GM20000 (cell line): ENCODE results near the gene VPS26C.

ENCODE experiments used
- DNase-seq: peaks from one replicate; pipeline ENCODE4 v3.0.0; 2012; ENCODE audit warnings: low spot score
- TF ChIP-seq, protein P1 (sequence below): IDR thresholded peaks from 2 replicates; pipeline ENCODE4 v1.5.1; 2012; ENCODE audit warnings: mild to moderate bottlenecking, control low read depth; ENCODE audit errors: extremely low read depth, missing control alignments

VPS26C gene

DNA sequence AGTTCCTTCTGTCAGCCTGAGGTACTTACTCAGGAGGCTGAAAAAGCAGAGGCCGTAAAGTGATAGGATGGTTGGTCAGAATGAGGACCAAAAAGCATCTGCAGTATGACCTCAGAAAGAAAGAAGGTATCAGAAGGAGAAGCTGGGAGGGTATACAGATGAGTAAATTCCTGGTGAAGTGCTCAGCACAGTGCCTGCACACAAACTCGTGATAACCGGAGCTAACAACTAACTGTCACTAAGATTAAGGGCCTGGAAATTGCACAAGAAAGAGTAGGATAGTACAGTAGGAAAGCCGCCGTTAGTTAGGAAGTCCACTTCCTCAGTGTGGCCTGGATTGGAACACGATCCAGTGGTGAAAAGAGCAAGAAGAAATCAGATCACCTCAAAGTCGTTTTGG lies 62.6 kb downstream of the VPS26C start:
- no peak for DNase-seq
- TF ChIP-seq, protein P1, sequence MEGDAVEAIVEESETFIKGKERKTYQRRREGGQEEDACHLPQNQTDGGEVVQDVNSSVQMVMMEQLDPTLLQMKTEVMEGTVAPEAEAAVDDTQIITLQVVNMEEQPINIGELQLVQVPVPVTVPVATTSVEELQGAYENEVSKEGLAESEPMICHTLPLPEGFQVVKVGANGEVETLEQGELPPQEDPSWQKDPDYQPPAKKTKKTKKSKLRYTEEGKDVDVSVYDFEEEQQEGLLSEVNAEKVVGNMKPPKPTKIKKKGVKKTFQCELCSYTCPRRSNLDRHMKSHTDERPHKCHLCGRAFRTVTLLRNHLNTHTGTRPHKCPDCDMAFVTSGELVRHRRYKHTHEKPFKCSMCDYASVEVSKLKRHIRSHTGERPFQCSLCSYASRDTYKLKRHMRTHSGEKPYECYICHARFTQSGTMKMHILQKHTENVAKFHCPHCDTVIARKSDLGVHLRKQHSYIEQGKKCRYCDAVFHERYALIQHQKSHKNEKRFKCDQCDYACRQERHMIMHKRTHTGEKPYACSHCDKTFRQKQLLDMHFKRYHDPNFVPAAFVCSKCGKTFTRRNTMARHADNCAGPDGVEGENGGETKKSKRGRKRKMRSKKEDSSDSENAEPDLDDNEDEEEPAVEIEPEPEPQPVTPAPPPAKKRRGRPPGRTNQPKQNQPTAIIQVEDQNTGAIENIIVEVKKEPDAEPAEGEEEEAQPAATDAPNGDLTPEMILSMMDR: no peak

DNA sequence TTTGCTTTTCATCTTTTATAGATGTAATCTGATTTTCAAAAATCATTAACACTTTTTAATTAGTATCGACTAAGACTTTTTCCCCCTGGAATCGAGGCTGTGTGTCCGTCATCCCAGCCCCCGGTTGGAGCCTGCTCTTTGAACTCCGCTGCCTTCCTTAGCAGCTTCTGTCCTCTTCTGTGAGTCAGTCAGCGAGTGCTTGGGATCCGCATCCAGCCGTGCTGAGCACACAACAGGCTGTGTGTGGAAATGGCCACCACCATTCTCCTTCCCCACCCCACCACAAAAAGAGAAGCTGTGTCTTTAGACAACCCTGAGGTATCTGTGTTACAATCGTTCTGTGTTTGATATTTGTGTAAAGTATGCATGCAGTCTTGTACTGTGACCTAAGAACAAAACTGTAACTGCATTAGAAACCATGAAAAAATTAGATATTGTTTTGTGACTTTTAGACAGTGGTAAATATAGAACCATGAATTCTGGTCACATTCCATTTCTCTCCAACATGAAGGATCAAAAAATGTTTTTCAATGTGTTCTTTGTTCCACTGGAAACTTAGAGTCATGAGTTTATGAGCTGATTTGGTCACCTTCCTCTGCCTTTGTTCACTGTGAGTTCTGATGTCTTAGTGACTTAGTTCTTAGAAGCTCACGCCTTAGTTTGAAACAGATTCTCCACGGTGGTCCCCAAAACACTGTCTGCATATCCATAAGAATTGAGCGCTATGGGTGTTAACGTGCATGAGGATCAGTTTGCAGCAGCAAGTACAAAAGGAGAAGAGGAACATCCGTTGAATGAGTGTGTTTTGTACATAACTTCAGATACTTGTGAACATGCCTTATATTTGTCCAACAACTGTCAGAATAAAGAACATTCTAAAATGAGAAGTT lies 64.7 kb downstream of the VPS26C start:
- TF ChIP-seq, protein P1: no peak
- no peak for DNase-seq

DNA sequence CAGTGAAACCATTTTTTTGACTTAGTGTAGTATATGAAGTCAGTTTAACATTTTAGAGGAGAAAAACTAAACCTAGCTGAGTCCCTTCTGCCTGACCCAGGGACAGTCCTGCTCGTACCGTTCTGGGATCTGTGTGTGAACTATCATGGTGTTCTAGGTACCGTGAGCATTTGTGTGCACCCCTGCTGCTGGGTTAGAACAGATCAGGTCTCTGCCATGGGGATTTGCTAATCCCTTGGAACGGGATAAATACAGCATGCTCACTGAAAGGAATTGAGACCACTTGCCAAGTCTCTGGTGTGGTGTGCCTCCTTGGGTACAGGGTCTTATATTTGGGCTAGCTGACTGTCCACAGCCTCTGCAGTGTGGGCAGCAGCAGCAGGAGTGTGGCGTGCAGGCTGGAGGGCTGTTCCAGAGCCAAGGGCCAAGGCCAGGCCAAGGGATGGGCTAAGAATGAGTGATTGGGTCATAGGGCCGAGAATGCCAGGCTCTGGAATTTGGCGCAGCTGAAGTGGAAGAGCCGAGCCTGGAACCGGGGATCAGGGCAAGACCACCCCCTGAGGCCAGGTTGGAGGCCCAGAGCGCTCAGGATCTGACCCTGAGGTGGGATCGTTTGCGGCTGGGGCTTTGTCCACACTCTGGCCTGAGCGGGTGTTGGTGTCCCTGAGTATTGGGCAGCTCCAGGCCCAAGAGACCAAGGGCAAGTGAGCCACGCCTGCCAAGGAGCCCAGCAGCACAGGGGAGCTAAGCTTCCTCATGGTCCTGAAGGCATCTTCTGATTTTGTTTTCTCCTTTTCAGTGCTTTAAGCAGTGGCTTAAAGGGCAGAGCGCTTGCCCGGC lies 66.3 kb downstream of the VPS26C start:
- no peak for DNase-seq
- TF ChIP-seq, protein P1: no peak

DNA sequence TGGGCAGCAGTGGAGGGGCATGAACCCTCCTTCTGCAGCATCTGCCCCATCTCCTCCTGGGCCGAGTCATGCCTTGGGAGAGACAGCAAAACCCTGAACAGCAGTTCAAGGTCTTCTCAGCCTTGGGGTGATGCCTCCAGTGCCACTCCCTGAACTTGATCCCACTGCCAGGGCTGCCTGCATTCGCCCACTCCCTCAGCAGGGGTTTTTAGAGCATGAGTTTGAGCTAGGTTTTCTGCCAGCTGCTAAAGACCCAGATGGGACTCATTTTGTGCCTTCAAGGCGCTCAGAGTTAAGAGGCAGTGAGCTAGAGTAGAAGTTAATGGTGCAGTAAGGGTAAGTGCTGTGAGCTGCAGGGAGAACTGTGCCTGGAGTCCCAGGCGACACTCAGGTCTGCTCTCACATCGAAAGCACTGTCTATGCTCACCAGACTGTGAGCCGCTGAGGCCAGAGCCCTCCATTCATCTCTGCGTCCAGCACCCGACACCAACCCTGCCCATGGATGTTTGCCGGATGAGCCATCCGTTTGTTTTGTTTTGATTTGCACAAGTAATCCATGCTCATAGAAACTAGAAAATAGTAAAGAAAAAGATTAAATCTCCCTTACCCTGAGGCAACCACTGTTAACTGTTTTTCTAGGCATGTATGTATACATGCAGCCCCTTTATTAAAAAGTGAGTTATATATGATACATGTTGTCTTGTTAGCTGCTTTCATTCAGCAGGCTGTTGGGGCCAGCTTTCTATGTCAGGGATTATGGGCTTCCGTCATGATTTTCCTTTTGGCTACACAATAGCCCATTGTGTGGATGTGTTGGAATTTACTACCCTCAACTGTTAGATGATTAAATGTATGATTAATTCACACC lies 67.8 kb downstream of the VPS26C start:
- DNase-seq: no peak

DNA sequence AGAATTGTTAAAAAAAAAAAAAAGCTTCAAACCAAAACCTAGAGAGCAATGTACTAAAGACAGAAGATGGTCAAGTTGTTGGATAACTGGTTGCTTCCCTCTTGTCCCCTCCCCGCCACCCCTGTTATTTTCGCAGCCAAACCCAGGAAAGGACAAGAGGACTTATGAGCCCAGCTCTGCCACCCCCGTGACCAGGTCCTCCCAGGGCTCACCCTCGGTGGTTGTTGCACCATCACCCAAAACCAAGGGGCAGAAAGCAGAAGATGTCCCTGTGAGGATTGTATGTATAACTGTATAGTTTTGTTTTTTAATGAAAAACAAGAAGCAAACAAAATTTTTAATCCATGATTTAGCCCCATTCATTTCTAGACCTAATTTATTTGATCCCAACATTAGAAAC lies 69.4 kb downstream of the VPS26C start:
- DNase-seq: no peak
- TF ChIP-seq, protein P1: no peak

More for the DNA sequence above, 67.8 kb downstream of the VPS26C start:
- TF ChIP-seq, protein P1: no peak

DNA sequence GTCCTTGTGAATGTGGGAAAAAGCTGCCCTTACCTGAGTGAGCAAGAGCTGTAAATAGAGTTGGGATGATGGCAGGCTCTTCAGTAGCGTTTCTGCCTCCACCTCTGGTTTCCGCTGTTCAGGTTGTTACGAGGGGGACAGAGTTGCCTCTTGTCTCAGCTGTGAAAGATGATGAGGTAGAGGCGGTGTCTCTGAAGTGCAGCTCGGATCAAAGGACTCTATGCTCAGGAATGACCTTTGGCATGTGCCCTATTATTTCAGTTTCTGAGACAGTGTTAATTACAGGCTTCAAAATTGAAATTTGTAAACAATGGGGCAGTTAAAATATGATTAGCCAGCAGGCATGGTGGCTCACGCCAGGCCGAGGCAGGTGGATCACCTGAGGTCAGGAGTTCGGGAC lies 70.3 kb downstream of the VPS26C start:
- DNase-seq: no peak
- TF ChIP-seq, protein P1: no peak
